H9 (cell line): Measurements from ENCODE around the gene COX5B. TPM values are rescaled to one million over a fixed set of nuclear protein-coding genes. Genes with fewer than 3 reads are reported as not detected.

Source experiments
- DNase-seq: peaks from one replicate; pipeline ENCODE4 v3.0.0-alpha.2; 2017
- H2AFZ ChIP-seq: one replicate; pipeline ENCODE4 v1.6.1; 2013; ENCODE audit warnings: mild to moderate bottlenecking, low read length, control low read depth, moderate library complexity
- H2AK5ac ChIP-seq: 2 replicates; pipeline ENCODE4 v1.6.1; 2013; ENCODE audit warnings: low read length, control low read depth, mixed read lengths; ENCODE audit not compliant: insufficient read length
- H2BK120ac ChIP-seq: one replicate; pipeline ENCODE4 v1.6.1; 2013; ENCODE audit warnings: low read depth, mild to moderate bottlenecking, low read length, control low read depth, inconsistent platforms; ENCODE audit not compliant: poor library complexity, severe bottlenecking
- H2BK12ac ChIP-seq: 2 replicates; pipeline ENCODE4 v1.6.1; 2013; ENCODE audit warnings: low read length, control low read depth, mixed read lengths, low read depth; ENCODE audit not compliant: insufficient read length
- H2BK15ac ChIP-seq: 2 replicates; pipeline ENCODE4 v1.6.1; 2013; ENCODE audit warnings: low read depth, low read length, control low read depth
- H2BK20ac ChIP-seq: one replicate; pipeline ENCODE4 v1.6.1; 2013; ENCODE audit warnings: low read depth, mild to moderate bottlenecking, low read length, control low read depth, inconsistent platforms; ENCODE audit not compliant: poor library complexity, severe bottlenecking
- H2BK5ac ChIP-seq: 2 replicates; pipeline ENCODE4 v1.6.1; 2013; ENCODE audit warnings: low read length, control low read depth, mixed read lengths; ENCODE audit not compliant: insufficient read length
- H3K14ac ChIP-seq: 2 replicates; pipeline ENCODE4 v1.6.1; 2013; ENCODE audit warnings: low read length, control low read depth; ENCODE audit not compliant: insufficient read depth
- H3K18ac ChIP-seq: 2 replicates; pipeline ENCODE4 v1.6.1; 2013; ENCODE audit warnings: low read depth, mild to moderate bottlenecking, mixed read lengths, low read length, control low read depth; ENCODE audit not compliant: insufficient read length
- H3K23ac ChIP-seq: 2 replicates; pipeline ENCODE4 v1.6.1; 2013; ENCODE audit warnings: low read length, control low read depth, mixed read lengths, low read depth; ENCODE audit not compliant: insufficient read length
- H3K23me2 ChIP-seq: 2 replicates; pipeline ENCODE4 v1.6.1; 2013; ENCODE audit warnings: low read depth, mild to moderate bottlenecking, mixed read lengths, low read length, control low read depth; ENCODE audit not compliant: insufficient read length, poor library complexity, severe bottlenecking
- H3K27ac ChIP-seq: 2 replicates; pipeline ENCODE4 v1.5.1; 2013; ENCODE audit warnings: low read length, control low read depth, mixed read lengths, low read depth; ENCODE audit not compliant: insufficient read length
- H3K27me3 ChIP-seq: 2 replicates; pipeline ENCODE4 v1.6.1; 2013; ENCODE audit warnings: low read length, control low read depth, inconsistent platforms; ENCODE audit not compliant: insufficient read depth
- H3K4ac ChIP-seq: 2 replicates; pipeline ENCODE4 v1.6.1; 2013; ENCODE audit warnings: low read depth, mild to moderate bottlenecking, control low read depth, inconsistent platforms, low read length, moderate library complexity
- H3K4me1 ChIP-seq: 2 replicates; pipeline ENCODE4 v1.6.1; 2013; ENCODE audit warnings: low read length, control low read depth, inconsistent platforms; ENCODE audit not compliant: insufficient read depth
- H3K4me2 ChIP-seq: 2 replicates; pipeline ENCODE4 v1.6.1; 2013; ENCODE audit warnings: low read length, control low read depth, mixed read lengths; ENCODE audit not compliant: insufficient read length, insufficient read depth
- H3K56ac ChIP-seq: 2 replicates; pipeline ENCODE4 v1.6.1; 2013; ENCODE audit warnings: low read depth, mild to moderate bottlenecking, mixed read lengths, low read length, control low read depth; ENCODE audit not compliant: insufficient read length
- H3K79me1 ChIP-seq: 2 replicates; pipeline ENCODE4 v1.6.1; 2013; ENCODE audit warnings: low read depth, mild to moderate bottlenecking, moderate library complexity, low read length, control low read depth, inconsistent platforms; ENCODE audit not compliant: insufficient read depth, poor library complexity, severe bottlenecking
- H3K79me2 ChIP-seq: 2 replicates; pipeline ENCODE4 v1.6.1; 2013; ENCODE audit warnings: low read length, control low read depth, inconsistent platforms; ENCODE audit not compliant: insufficient read depth
- H3K9ac ChIP-seq: 2 replicates; pipeline ENCODE4 v1.6.1; 2013; ENCODE audit warnings: low read length, control low read depth, mixed read lengths; ENCODE audit not compliant: insufficient read length; ENCODE audit errors: extremely low read depth
- H3K9me3 ChIP-seq: one replicate; pipeline ENCODE4 v1.6.1; 2013; ENCODE audit warnings: low read depth, low read length, inconsistent platforms; ENCODE audit not compliant: control insufficient read depth
- H3T11ph ChIP-seq: one replicate; pipeline ENCODE4 v1.6.1; 2013; ENCODE audit warnings: mild to moderate bottlenecking, low read length, control low read depth, inconsistent platforms
- H4K20me1 ChIP-seq: one replicate; pipeline ENCODE4 v1.6.1; 2013; ENCODE audit not compliant: control insufficient read depth, insufficient read length, insufficient read depth
- H4K5ac ChIP-seq: 2 replicates; pipeline ENCODE4 v1.6.1; 2013; ENCODE audit warnings: low read depth, mild to moderate bottlenecking, mixed read lengths, low read length, control low read depth; ENCODE audit not compliant: insufficient read length
- H4K8ac ChIP-seq: replicated peaks from 2 replicates; pipeline ENCODE4 v1.6.1; 2013; ENCODE audit warnings: low read length, control low read depth, mixed read lengths, low read depth; ENCODE audit not compliant: insufficient read length
- H4K91ac ChIP-seq: 2 replicates; pipeline ENCODE4 v1.6.1; 2013; ENCODE audit warnings: low read depth, mild to moderate bottlenecking, moderate library complexity, mixed read lengths, low read length, control low read depth; ENCODE audit not compliant: insufficient read length
- H3K27ac Mint-ChIP-seq, 3 experiments: 2 replicates in 2 of 3; 3 replicates in 1 of 3; pipeline ENCODE4 v1.8.0; 2020 to 2021; ENCODE audit warnings: mixed read lengths in 3 of 3, mild to moderate bottlenecking in 1 of 3, moderate library complexity in 1 of 3
- H3K27me3 Mint-ChIP-seq: 2 replicates; pipeline ENCODE4 v1.8.0; 2021; ENCODE audit warnings: low read depth, mild to moderate bottlenecking, moderate library complexity, mixed read lengths
- H3K36me3 Mint-ChIP-seq, 3 experiments: 2 replicates in 2 of 3; 3 replicates in 1 of 3; pipeline ENCODE4 v1.8.0; 2020 to 2021; ENCODE audit warnings: low read depth in 3 of 3, mixed read lengths in 3 of 3; ENCODE audit not compliant: insufficient read depth in 1 of 3
- H3K4me1 Mint-ChIP-seq, 2 experiments: 2 replicates each; pipeline ENCODE4 v1.8.0; 2020; ENCODE audit warnings: mixed read lengths in 2 of 2
- H3K4me3 Mint-ChIP-seq, 2 experiments: 2 replicates in 1 of 2; 3 replicates in 1 of 2; pipeline ENCODE4 v1.8.0; 2020 to 2021; ENCODE audit warnings: mild to moderate bottlenecking in 2 of 2, mixed read lengths in 2 of 2, moderate library complexity in 1 of 2
- H3K9me3 Mint-ChIP-seq, 2 experiments: 2 replicates in 1 of 2; 3 replicates in 1 of 2; pipeline ENCODE4 v1.8.0; 2020; ENCODE audit warnings: mild to moderate bottlenecking in 2 of 2, mixed read lengths in 2 of 2, moderate library complexity in 1 of 2
- CTCF ChIP-seq: fragments of 200-600 bp; sonication (generic); conservative IDR thresholded peaks from 3 replicates; pipeline ENCODE4 v1.8.0; 2021; ENCODE audit warnings: antibody characterized with exemption, mild to moderate bottlenecking
- WGBS: extraction: QIAGEN DNeasy Blood & Tissue Kit; methylation state at CpG from one replicate; pipeline ENCODE4 v1.1.7; 2013; ENCODE audit warnings: missing lambda C conversion rate, low lambda C conversion rate, mixed read lengths; ENCODE audit not compliant: insufficient read length; ENCODE audit errors: extremely low coverage; 5-methylcytosine and 5-hydroxymethylcytosine counted together
- total RNA-seq: library from RNA; stranded (reverse); gene quantifications from 2 replicates; pipeline ENCODE4 v1.2.1, GENCODE V29; 2021

Gene COX5B
- total RNA-seq, 1 experiment from 2014 or later, result 237 TPM

DNA sequence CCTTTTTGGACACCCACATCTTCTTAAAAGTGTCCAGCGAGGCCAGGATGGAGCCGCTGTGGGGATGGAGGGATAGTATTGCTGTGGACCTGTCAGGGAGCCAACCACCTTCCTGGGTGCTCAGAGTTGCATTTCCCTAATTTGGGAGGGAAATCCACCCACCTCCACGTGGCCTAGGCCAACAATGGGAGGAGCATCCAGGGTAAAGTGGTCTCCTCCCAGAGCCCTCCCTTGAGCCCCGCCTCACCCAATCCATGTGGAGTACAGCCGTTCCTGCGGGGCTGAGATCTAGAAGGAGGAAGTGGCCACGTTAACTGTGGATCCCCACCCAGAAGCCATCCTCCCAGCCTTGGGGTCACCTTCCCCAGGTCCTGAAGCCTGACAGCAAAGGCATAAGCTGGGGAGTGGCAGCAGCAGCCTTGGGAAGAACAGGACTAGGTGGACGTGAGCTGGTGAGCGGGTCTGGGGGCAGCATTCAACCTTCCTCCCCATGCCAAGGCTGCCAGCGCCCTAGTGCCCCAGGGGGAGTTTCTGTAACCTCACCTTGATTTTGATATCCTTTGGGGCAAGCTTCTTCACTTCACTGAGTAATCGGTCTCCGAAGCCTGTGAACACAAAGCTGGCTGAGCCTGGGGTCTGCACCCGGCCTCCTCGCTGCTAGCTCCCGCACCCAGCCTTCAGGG, 11.2 kb downstream of the COX5B start:
- no peak overlapping the region for H3T11ph ChIP-seq
- no peak overlapping the region for H3K27ac Mint-ChIP-seq
- no CpG with 5 or more reads among the region's 15 CpGs for WGBS

More for the DNA sequence above, 11.2 kb downstream of the COX5B start:
- Histone ChIP-seq H3K9ac (no peak overlapping the region), H2AFZ (no peak overlapping the region), H2BK15ac (no peak overlapping the region), H2BK20ac (no peak overlapping the region), H3K14ac (no peak overlapping the region), H2BK120ac (no peak overlapping the region), H2BK5ac (no peak overlapping the region), H3K23me2 (no peaks in the 10 kb centered on the region), H3K9me3 (peaks cover 9% of the 10 kb centered on the region), H3K56ac (no peak overlapping the region), H3K79me1 (peaks cover 4% of the 10 kb centered on the region), H3K79me2 (peaks cover 4% of the 10 kb centered on the region; the same call in 1 of the 2 replicates), H4K91ac (no peak overlapping the region), H3K23ac (no peak overlapping the region), H3K4me1 (no peaks in the 10 kb centered on the region), H3K27me3 (no peaks in the 10 kb centered on the region), H4K8ac (no peak overlapping the region), H3K27ac (no peak overlapping the region), H2AK5ac (no peak overlapping the region), H2BK12ac (no peak overlapping the region), H3K18ac (no peak overlapping the region), H4K5ac (no peak overlapping the region), H3K4me2 (no peak overlapping the region), H4K20me1 (no peaks in the 10 kb centered on the region), H3K4ac (no peak overlapping the region)
- Mint-ChIP-seq H3K27me3 (peaks cover 1% of the 10 kb centered on the region; the same call in 1 of the 2 replicates), H3K9me3 (peaks cover 3 to 8% of the 10 kb centered on the region in 2 experiments; a peak in 4 of 5 replicates), H3K36me3 (peaks cover 41 to 60% (median 51%) of the 10 kb centered on the region in 3 experiments), H3K4me3 (no peak overlapping the region), H3K4me1 (peaks cover 3 to 7% of the 10 kb centered on the region in 2 experiments; a peak in 3 of 4 replicates)
- TF ChIP-seq CTCF, result no peak
- no peak for DNase-seq
